WERI-Rb-1 (cell line): ENCODE results near the gene KDELR1.
"Not testable (repeated sequence)": the region's sequence is repeated elsewhere in the genome, so short reads cannot be mapped to it uniquely, and the experiment has no call there.

Source experiments
- DNase-seq: peaks from one replicate; pipeline ENCODE4 v3.0.0-alpha.2; 2020
- H3K27ac ChIP-seq: fragments of 250-450 bp; sonication (Bioruptor Pico); 2 replicates; pipeline ENCODE4 v1.5.1; 2020; ENCODE audit warnings: mild to moderate bottlenecking, moderate library complexity
- H3K27me3 ChIP-seq: fragments of 250-450 bp; sonication (Bioruptor Pico); 2 replicates; pipeline ENCODE4 v1.5.1; 2021; ENCODE audit warnings: mild to moderate bottlenecking, low read depth, moderate library complexity; ENCODE audit not compliant: insufficient read depth, severe bottlenecking
- H3K36me3 ChIP-seq: fragments of 250-450 bp; sonication (Bioruptor Pico); 2 replicates; pipeline ENCODE4 v1.5.1; 2020; ENCODE audit warnings: mild to moderate bottlenecking, moderate library complexity
- H3K4me3 ChIP-seq: 2 replicates; pipeline ENCODE4 v1.5.1; 2011; ENCODE audit warnings: low read depth, mild to moderate bottlenecking, control low read depth, low read length
- H3K9me3 ChIP-seq: fragments of 250-450 bp; sonication (Bioruptor Pico); 2 replicates; pipeline ENCODE4 v1.5.1; 2021; ENCODE audit warnings: mild to moderate bottlenecking, moderate library complexity; ENCODE audit not compliant: severe bottlenecking
- CTCF ChIP-seq: IDR thresholded peaks from 2 replicates; pipeline ENCODE4 v1.5.1; 2011; ENCODE audit warnings: low read depth, mild to moderate bottlenecking, control low read depth, inconsistent platforms, low read length

Gene KDELR1

DNA sequence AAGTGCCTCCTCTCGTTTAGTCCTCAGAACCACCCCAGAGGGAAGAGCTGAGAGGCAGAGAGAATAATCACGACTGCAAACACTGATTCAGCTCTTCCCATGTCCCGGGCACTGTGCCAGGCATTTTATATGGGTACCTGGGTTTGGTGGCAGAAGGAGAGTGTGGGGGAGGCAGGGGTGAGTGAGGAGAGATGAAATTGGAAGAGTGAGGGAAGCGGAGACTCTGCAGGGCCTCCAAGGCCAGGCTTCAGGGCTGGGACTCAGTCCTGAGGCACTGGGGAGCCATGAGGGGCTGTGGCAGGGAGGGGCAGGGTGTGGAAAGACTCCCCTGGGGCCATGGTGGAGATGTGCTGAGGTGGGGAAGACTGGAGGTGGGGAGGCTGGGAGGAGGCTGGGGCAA lies 18.4 kb downstream of the KDELR1 start:
- Histone ChIP-seq H3K27ac (peak overlapping the region; percentile 41), H3K9me3 (no peaks in the 10 kb centered on the region), H3K27me3 (no peaks in the 10 kb centered on the region), H3K36me3 (no peaks in the 10 kb centered on the region), H3K4me3 (no peak overlapping the region)
- DNase-seq = no peak
- no peak for TF ChIP-seq CTCF

- H3K36me3 ChIP-seq, DNase-seq, H3K27me3 ChIP-seq, H3K9me3 ChIP-seq, H3K4me3 ChIP-seq: not testable (repeated sequence)
- H3K27ac ChIP-seq = peak overlapping the region; percentile 97
Observed at GRCh38 chr19:48371771-48372170, 19.6 kb downstream of the KDELR1 start.

DNA sequence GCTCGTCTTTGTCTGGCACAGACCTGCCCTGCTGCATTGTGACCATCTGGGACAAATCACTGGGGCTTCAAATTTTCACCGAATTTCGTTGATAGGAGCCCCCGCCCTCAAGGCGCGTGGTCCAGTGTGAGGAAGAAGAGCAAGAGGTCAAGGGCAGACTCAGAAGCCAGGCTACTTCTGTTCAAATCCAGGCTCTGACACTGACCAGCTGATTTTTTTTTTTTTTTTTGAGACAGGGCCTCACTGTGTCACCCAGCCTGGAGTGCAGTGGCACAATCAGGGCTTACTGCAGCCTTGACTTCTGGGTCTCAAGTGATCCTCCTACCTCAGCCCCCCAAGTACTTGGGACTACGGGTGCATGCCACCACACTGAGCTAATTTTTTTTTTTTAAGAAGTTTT lies 20.0 kb downstream of the KDELR1 start:
- H3K4me3 ChIP-seq = no peak overlapping the region
- H3K36me3 ChIP-seq = no peaks in the 10 kb centered on the region
- DNase-seq = no peak
- TF ChIP-seq CTCF = no peak
- H3K27me3 ChIP-seq = no peaks in the 10 kb centered on the region
- H3K9me3 ChIP-seq = no peaks in the 10 kb centered on the region
- peak overlapping the region; percentile 97 for H3K27ac ChIP-seq

- DNase-seq = no peak
- Histone ChIP-seq H3K9me3 (no peaks in the 10 kb centered on the region), H3K27me3 (no peaks in the 10 kb centered on the region), H3K4me3 (no peak overlapping the region), H3K27ac (peak overlapping the region; percentile 97), H3K36me3 (no peaks in the 10 kb centered on the region)
- no peak for TF ChIP-seq CTCF
Observed at GRCh38 chr19:48370955-48371354, 20.4 kb downstream of the KDELR1 start.

- H3K27me3 ChIP-seq = no peaks in the 10 kb centered on the region
- peak; percentile 92 for DNase-seq
- peaks cover 7% of the 10 kb centered on the region for H3K9me3 ChIP-seq
- H3K36me3 ChIP-seq = no peaks in the 10 kb centered on the region
- peak overlapping the region; percentile 97 for H3K27ac ChIP-seq
- no peak for TF ChIP-seq CTCF
- H3K4me3 ChIP-seq = peak overlapping the region; percentile 32
Observed at GRCh38 chr19:48368936-48369335, 22.4 kb downstream of the KDELR1 start.

- Histone ChIP-seq H3K4me3 (no peak overlapping the region; the same call in none of the 2 replicates), H3K9me3 (peaks cover 7% of the 10 kb centered on the region), H3K36me3 (no peaks in the 10 kb centered on the region), H3K27me3 (no peaks in the 10 kb centered on the region), H3K27ac (peak overlapping the region; percentile 97)
- no peak for TF ChIP-seq CTCF
- DNase-seq = peak; percentile 72
Observed at GRCh38 chr19:48367855-48368254, 23.5 kb downstream of the KDELR1 start.
